Thymus (tissue), 14 donors: ENCODE results near the gene ALPG. TPM values are rescaled to one million over a fixed set of nuclear protein-coding genes. Genes with fewer than 3 reads are reported as not detected.
"Not testable (repeated sequence)": the region's sequence is repeated elsewhere in the genome, so short reads cannot be mapped to it uniquely, and the experiment has no call there.

Source experiments
- DNase-seq, 9 donors: peaks; one replicate each; pipeline ENCODE4 v3.0.0-alpha.2; 2013; ENCODE audit warnings: low spot score in 9 of 9, low read depth in 6 of 9, missing footprints in 1 of 9
- H3K27ac ChIP-seq, 2 donors: one replicate each; pipeline ENCODE4 v1.5.1; 2013; ENCODE audit warnings: control low read depth in 1 of 2, low read depth in 1 of 2, low read length in 1 of 2, mild to moderate bottlenecking in 1 of 2, moderate library complexity in 1 of 2
- H3K27me3 ChIP-seq, 2 donors: one replicate each; pipeline ENCODE4 v1.5.1; 2013; ENCODE audit warnings: low read length in 1 of 2; ENCODE audit not compliant: control insufficient read depth in 2 of 2, insufficient read depth in 1 of 2
- H3K36me3 ChIP-seq, 2 donors: one replicate each; pipeline ENCODE4 v1.5.1; 2013; ENCODE audit warnings: low read length in 1 of 2, mild to moderate bottlenecking in 1 of 2, moderate library complexity in 1 of 2; ENCODE audit not compliant: control insufficient read depth in 2 of 2, insufficient read depth in 2 of 2
- H3K4me1 ChIP-seq, 2 donors: one replicate each; pipeline ENCODE4 v1.5.1; 2013; ENCODE audit warnings: low read length in 2 of 2; ENCODE audit not compliant: control insufficient read depth in 2 of 2, insufficient read depth in 2 of 2
- H3K4me3 ChIP-seq, 2 donors: one replicate each; pipeline ENCODE4 v1.5.1; 2013; ENCODE audit warnings: low read length in 2 of 2, control low read depth in 1 of 2, mild to moderate bottlenecking in 1 of 2
- H3K9me3 ChIP-seq, 2 donors: one replicate each; pipeline ENCODE4 v1.5.1; 2013; ENCODE audit warnings: low read length in 1 of 2, mild to moderate bottlenecking in 1 of 2; ENCODE audit not compliant: control insufficient read depth in 2 of 2, insufficient read depth in 1 of 2
- WGBS: extraction: QIAGEN DNeasy Blood & Tissue Kit; methylation state at CpG from one replicate; pipeline ENCODE4 v1.1.7; 2013; 5-methylcytosine and 5-hydroxymethylcytosine counted together
- long read RNA-seq, 10 donors: transcript quantifications; one replicate each; lab custom pipeline, GENCODE V29; 2026
- polyA plus RNA-seq: library from polyadenylated mRNA; stranded (reverse); fragments of 200-250 nt; gene quantifications from one replicate; pipeline ENCODE4 v1.2.3, GENCODE V29; 2013
- total RNA-seq: library from RNA; stranded (reverse); fragments of 120-200 nt; gene quantifications from one replicate; pipeline ENCODE4 v1.2.4, GENCODE V29; 2013
- donor health status: healthy.

ALPG gene
- total RNA-seq (0.24 TPM), polyA plus RNA-seq (0.96 TPM)
- long read RNA-seq, donor 1, result 0 reads
- long read RNA-seq, donor 2, result 0 reads
- long read RNA-seq, donor 3, result 0 reads
- long read RNA-seq, donor 4, result 0 reads
- long read RNA-seq, donor 5, result 0 reads
- long read RNA-seq, donor 6, result 0 reads
- long read RNA-seq, donor 7, result 0 reads
- long read RNA-seq, donor 8, result 0 reads
- long read RNA-seq, donor 9, result 0 reads
- long read RNA-seq, donor 10, result 0 reads

- no peaks in the 10 kb centered on the region for H3K9me3 ChIP-seq
Observed at GRCh38 chr2:232406556-232407310, at the start of gene ALPG. Gene ALPG, plus strand, starts transcription at chr2:232406844. Its CDS starts 51 bp downstream, at chr2:232406895.

DNA sequence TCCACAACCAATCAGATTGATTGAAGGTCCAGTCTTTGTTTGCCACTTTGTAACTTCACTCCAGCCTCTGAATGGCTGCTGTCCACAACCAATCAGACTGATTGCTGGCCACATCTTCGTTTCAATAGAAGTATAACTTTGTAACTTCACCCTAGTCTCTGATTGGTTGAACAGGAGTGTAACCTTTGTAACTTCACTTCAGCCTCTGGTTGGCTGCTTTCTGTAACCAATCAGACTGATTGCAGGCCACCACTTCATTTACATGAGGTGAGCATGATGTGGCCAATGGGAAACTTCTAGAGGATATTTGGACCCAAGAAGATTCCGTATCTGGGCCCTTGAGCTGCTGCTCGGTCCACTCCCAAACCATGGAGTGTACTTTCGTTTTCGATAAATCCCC, 45.0 kb upstream of the ALPG start:
- no peak overlapping the region for H3K4me3 ChIP-seq
- peaks cover 0 to 4% of the 10 kb centered on the region in 2 donors for H3K36me3 ChIP-seq
- WGBS, result 97% methylated on average over 5 of the region's 5 CpGs
- DNase-seq, result no peak
- no peak overlapping the region for H3K27ac ChIP-seq
- H3K27me3 ChIP-seq, result no peaks in the 10 kb centered on the region
- peaks cover 4 to 22% of the 10 kb centered on the region in 2 donors for H3K9me3 ChIP-seq
- H3K4me1 ChIP-seq, result peaks cover 16 to 40% of the 10 kb centered on the region in 2 donors

More at GRCh38 chr2:232406556-232407310, at the start of gene ALPG:
- no peak within 1 kb of the TSS for H3K4me3 ChIP-seq
- WGBS, result 96% methylated on average over 17 of the region's 17 CpGs
- H3K27ac ChIP-seq, result no peak within 1 kb of the TSS
- H3K4me1 ChIP-seq, result no peaks in the 10 kb centered on the region
- DNase-seq, result no peak
- H3K27me3 ChIP-seq, result peaks cover 0 to 30% of the 10 kb centered on the region in 2 donors
- no peaks in the 10 kb centered on the region for H3K36me3 ChIP-seq

DNA sequence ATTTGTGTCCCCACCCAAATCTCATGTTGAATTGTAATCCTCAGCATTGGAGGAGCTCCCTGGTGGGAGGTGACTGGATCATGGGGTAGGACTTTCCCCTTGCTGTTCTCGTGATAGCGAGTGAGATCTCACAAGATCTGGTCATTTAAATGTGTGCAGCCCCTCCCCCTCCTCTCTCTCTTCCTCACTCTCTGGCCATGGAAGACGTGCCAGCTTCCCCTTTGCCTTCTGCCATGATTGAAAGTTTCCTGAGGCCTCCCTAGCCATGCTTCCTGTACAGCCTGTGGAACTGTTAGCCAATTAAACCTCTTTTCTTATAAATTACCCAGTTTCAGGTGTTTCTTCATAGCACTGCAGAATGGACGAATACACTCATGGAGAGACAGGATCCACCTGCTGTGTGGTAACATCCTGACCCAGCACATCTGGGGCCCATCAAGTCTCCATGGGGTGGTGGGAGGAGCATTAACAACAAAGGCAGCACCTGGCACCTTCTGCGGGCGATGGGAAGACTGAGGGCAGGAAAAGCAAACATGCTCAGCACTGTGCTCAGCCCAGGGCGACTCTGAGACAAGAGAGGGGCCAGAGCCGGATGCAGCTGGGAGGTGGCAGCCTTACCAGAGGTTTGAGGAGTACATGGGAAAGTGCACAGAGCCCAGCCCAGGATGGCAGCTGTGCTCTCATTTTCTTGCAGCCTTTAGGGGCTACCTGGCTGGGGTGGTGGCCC, 44.3 kb upstream of the ALPG start:
- 36% methylated on average over 8 of the region's 8 CpGs for WGBS
- peaks cover 4 to 22% of the 10 kb centered on the region in 2 donors for H3K9me3 ChIP-seq
- DNase-seq, result peak in 8 of 9 donors; percentile 15 to 70 (median 30)
- H3K4me3 ChIP-seq, result no peak overlapping the region
- H3K36me3 ChIP-seq, result peaks cover 0 to 4% of the 10 kb centered on the region in 2 donors
- H3K27me3 ChIP-seq, result no peaks in the 10 kb centered on the region
- peaks cover 16 to 40% of the 10 kb centered on the region in 2 donors for H3K4me1 ChIP-seq
- peak overlapping the region; percentile 42 to 67 for H3K27ac ChIP-seq

DNA sequence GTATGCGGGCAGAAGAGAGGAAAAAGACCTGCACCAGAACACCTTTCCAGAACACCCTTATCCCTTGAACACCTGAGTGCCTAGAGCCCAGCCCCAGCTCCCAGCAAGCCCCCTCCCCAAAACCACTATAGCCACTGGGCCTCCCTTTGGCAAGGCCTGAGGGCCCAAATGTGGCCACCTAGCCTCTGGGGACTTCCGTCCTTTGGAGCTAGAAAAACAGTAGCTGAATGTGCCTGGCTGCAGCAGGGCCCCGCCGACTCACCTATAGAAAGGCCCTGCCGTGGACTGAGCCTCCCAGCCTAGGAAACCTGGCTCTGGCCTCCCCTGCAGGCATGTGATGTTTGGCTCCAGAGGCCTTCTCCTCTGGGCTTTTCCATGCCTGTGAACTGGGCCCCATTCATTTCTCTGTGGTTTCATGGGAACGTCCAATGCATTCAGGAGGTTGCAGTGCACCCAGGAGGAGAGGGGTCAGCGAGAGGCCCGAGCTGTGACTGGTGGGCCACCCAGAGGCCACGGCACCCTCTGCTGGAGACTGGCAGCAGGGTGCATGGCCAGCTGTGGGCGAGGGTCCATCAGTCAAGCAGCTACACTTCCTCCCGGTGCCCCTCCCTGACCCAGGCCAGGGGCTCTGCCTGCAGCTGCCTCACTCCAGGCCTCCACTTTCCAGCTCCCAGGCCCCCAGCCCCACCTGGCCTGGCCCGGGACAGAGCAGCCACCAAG, 43.4 kb upstream of the ALPG start:
- Histone ChIP-seq H3K4me3 (peak overlapping the region; percentile 32 to 42), H3K9me3 (peaks cover 4 to 22% of the 10 kb centered on the region in 2 donors), H3K4me1 (peaks cover 16 to 40% of the 10 kb centered on the region in 2 donors), H3K27ac (peak overlapping the region; percentile 76 to 80)
- WGBS, result 76% methylated on average over 12 of the region's 12 CpGs
- DNase-seq, H3K36me3 ChIP-seq, H3K27me3 ChIP-seq: not testable (repeated sequence)

DNA sequence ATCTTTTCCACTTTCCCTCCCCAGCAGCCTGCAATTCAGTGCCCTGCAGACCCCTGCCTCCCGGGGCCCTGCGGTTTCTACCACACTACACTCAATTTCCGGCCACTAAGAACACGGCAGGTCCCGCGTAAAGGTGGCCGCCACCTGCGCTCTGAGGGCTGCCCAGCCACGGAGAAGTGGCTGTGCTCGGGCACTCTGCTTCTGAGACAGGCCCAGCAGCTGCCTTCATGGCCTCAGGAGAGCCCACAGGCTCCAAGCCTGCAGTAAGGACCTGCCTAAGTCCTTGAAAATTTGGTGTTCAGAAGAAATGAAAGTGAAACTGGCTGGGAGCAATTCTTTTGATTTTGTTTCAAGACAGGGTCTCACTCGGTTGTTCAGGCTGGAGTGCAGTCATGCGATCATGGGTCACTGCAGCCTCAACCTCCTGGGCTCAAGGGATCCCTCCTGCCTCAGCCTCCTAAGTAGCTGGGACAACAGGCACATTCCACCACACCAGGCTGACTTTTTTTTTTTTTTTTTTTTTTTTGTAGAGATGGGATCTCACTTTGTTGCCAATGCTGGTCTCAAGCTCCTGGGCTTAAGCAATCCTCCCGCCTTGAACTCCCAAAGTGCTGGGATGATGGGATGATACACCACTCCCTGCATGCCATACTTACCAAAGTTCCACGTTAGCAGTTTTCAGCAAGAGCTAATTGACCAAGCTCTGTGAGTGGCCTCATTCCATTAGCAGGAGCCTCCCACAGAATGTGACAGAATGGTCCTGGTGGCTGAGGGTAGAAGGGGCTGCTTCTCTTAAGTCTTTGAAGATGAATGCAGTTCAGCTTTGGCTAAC, 42.6 kb upstream of the ALPG start:
- Histone ChIP-seq H3K27ac (peak overlapping the region; percentile 76 to 80), H3K4me3 (peak overlapping the region; percentile 32 to 42), H3K27me3 (no peaks in the 10 kb centered on the region), H3K9me3 (peaks cover 4 to 22% of the 10 kb centered on the region in 2 donors), H3K36me3 (peaks cover 0 to 4% of the 10 kb centered on the region in 2 donors), H3K4me1 (peaks cover 16 to 40% of the 10 kb centered on the region in 2 donors)
- WGBS, result 15% methylated on average over 14 of the region's 14 CpGs
- peak; percentile 32 to 83 (median 48) for DNase-seq

- not testable (repeated sequence) for H3K36me3 ChIP-seq, H3K27me3 ChIP-seq, H3K27ac ChIP-seq, H3K4me3 ChIP-seq, DNase-seq
- 65% methylated on average over 18 of the region's 18 CpGs for WGBS
- H3K4me1 ChIP-seq, result peaks cover 16 to 48% of the 10 kb centered on the region in 2 donors
- H3K9me3 ChIP-seq, result peaks cover 4 to 22% of the 10 kb centered on the region in 2 donors
Observed at GRCh38 chr2:232364806-232365594, 41.6 kb upstream of the ALPG start.

DNA sequence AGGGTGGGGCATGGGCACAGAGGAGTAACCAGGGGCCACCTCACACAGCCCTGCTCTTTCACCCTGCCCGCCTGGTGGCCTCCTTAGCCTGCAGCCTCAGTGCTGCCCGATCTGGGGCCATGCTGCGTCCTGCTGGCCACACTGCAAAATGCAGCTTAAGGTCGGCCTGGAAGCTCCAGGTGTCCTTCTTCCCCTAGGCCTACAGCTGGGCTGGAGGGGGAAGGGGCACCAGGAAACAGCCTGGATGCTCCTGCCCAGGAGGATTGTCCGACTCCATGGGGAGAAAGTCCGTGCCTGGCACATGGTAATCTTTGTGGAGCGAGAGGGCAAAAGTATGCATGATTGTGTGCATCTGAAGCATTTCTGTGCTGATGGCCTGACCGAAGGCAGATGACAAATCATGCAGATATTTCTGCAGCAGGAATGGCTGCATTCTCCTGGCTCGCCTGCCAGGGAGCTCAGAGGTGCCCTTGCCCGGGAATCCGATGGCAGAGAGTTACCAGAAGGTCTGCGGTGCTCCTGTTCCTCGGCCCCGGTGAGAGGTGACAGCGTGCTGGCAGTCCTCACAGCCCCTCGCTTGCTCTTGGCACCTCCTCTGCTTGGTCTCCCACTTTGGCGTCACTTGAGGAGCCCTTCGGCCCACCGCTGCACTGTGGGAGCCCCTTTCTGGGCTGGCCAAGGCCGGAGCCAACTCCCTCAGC, 40.9 kb upstream of the ALPG start:
- DNase-seq, result peak in 1 of 9 donors; percentile 45
- Histone ChIP-seq H3K27me3 (no peaks in the 10 kb centered on the region), H3K9me3 (peaks cover 4 to 22% of the 10 kb centered on the region in 2 donors), H3K4me1 (peaks cover 16 to 48% of the 10 kb centered on the region in 2 donors), H3K27ac (no peak overlapping the region), H3K36me3 (peaks cover 0 to 4% of the 10 kb centered on the region in 2 donors), H3K4me3 (no peak overlapping the region)
- WGBS, result 80% methylated on average over 20 of the region's 20 CpGs
